ENCODE results near the gene TMEM37. TPM values are rescaled to one million over a fixed set of nuclear protein-coding genes. Genes with fewer than 3 reads are reported as not detected.

TMEM37 gene
- total RNA-seq, 1 donor from 2014 or later = 1.5 TPM

DNA sequence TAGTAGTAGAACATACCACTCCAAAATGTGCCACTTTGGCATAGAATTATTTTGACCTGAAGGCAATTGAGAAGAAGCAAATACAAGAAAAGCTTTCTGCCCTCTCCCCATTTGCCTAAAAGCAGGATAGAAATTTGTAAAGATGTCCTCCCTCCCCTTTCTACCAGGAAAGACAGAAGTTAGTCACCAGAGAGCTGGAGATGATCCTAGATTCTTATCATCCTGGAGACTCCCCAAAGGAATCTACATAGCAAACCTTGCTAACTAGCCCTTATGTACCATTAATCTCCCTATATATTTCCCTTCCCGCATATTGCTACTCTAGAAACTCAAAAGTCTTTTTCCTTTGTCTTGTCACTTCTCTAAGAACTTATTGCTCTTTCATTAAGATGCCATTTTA, 12.6 kb upstream of the TMEM37 start:
- no peak for DNase-seq

DNA sequence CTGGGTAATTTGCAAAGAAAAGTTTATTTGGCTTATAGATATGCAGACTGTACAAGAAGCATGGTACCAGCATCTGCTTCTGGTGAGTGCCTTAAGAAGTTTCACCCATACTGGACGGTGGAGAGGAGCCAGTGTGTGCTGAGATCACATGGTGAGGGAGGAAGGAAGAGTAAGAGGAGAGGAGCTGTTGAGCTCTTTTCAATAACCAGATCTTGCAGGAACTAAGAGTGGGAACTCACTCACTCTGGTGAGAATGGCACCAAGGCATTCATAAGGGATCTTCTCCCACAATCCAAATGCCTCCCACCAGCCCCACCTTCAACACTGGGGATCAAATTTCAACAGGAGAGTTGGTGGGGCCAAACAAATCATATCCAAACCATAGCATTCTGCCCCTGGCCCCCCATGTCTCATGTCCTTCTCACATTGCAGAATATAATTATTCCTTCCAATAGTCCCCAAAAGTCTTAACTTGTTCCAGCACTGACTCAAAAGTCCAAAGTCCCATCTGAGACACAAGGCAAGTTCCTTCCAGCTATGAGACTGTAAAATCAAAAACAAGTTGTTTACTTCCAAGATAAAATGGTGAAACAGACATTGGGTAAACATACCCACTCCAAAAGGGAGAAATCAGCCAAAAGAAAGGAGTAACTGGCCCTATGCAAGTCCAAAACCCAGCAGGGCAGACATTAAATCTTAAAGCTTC, 11.7 kb upstream of the TMEM37 start:
- DNase-seq = no peak

DNA sequence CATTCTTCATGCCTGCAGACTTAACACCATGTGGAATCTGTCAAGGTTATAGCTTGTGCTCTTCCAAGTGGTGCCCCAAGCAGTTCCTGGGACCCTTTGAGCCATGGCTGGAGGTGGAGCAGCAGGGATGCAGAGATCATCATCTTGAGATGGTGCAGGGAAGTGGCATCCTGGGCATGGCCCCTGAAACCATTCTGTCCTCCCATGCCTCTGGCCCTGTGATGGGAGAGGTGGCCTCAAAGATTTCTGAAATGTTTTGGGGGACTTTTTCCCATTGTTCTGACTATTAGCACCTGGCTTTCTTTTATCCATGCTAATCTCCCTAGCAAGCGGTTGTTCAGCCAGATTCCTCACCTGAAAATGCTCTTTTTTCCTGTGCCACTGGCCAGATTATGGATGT, 10.3 kb upstream of the TMEM37 start:
- no peak for DNase-seq

DNA sequence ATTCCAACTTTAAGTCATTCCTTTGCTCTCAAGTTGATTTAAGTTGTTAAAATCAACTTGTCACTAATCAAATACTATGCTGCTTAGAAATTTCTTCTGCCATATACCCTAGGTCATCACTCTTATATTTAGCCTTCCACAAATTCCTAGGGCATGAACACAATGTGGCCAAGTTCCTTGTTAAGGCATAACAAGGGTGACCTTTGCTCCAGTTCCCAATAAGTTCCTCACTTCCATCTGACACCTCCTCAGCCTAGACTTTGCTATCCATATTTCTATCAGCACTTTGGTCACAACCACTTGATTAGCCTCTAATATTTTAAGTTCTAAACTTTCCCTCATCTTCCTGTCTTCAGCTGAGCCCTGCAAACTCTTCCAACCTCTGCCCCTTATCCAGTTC, 9.9 kb upstream of the TMEM37 start:
- DNase-seq = no peak

DNA sequence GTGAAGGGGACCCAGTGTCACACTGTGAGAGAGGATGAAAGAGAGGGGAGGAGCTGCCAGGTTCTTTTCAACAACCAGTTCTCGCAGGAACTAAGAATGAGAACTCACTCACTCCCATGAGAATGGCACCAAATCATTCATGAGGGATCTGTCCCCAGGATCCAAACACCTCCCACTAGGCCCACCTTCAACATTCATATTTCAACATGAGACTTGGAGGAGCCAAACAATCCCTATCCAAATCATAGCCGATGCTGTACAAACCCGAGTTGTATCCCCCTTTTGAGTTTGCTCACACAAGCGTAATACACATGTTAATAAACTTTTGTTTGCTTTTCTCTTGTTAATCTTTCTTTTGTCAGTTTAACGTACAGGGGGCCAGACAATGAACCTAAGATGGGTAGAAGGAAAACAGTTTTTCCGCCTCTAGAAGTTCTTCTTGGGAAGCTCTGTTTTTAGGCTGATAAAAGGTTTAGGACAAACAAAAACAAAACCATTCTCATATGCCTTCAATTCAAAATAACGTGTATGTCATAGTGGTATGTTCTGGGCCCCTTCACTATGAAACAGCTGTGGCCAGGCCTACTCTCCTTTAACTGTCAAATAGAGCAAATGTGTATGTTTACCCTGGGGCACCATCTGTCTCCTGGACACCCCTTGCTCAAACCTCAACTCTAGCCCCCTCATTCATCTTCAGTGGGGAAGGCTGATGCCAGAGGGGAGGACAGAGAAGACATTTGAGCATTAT, 9.1 kb upstream of the TMEM37 start:
- no peak for DNase-seq

DNA sequence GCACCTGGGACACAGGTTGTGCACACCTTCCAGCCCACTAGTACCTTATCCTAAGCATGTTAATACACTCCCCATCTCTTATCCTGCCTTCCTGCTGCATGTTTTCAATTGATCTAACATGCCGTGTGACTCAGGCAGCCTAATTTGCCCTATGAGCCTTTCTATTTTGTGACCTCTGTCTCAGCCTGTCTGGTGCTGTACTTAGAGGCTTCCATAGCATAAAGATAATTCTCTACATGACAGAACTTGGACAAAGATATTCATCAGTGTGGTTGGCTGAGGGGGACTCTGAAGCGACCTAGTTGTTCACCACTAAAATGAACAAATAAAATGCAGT, 8.6 kb upstream of the TMEM37 start:
- DNase-seq = no peak

DNA sequence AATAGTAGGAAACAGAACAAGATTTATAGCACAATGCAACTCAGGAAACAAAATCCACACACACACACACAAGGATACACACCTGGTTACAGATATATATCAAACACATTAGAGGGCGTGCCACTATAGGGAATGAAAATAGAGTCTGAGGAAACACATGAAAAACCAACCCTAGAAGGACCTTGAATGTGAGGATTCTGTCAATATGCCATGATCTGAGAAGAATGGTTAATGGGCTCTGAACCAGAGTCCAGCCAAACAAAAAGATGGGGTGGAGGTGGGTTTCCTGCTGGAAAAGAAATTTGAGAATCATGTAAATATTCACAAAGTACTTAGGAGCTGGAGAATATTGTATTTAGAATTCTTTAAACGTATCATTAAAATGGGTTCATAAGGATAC, 7.8 kb upstream of the TMEM37 start:
- no peak for DNase-seq

DNA sequence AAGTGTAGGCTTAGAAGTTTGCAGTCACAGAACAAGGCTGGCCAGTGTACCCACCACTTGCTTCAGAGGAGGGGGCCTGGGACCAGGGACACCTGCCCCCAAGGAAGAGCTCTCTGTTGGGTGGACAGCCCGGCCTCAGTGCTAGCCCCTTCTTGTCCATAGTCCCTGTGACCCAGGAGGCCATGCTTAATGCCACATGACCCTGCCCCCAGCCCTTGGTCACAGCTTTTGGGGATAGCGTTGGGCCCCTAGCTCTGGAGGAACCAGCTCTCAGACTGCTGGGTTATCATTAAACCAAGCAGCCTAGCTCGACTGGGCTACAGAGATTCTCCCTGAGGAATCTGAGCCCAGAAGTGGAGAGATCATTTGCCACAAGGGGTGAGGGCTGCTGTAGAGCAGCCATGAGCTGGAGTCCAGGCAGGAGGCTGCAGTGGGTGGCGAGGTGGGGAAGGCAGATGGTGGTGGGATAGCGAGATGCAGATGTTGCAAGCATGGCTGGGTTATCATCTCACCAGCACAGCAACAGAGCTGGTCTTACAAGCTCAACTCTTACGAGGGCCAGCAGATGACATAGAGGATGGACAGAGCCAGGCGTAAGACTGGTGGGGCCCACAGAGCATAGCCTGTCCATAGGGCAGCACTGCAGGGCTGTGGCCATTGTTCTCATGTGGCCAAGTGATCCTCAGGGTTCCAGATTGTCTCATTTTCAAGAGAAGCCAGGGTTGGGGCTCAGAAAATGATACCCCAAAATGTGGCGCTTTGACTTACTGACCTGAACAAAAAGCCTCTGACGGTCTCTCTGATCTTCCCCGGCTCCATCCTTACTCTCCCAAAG, 7.2 kb upstream of the TMEM37 start:
- DNase-seq = no peak

DNA sequence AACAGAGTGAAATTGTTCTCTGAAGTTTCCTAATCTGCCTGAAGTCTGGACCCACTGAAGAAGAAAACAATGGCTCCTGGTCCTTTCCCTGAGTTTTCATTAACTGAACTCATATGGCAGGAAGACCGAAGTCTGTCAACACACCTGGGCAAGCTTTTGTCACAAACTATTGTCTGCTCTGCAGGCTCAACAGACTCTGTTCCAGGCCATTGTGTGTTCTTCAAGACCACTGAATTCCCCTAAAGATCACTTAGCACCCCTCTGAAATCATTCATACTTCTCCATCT, 6.6 kb upstream of the TMEM37 start:
- no peak for DNase-seq

DNA sequence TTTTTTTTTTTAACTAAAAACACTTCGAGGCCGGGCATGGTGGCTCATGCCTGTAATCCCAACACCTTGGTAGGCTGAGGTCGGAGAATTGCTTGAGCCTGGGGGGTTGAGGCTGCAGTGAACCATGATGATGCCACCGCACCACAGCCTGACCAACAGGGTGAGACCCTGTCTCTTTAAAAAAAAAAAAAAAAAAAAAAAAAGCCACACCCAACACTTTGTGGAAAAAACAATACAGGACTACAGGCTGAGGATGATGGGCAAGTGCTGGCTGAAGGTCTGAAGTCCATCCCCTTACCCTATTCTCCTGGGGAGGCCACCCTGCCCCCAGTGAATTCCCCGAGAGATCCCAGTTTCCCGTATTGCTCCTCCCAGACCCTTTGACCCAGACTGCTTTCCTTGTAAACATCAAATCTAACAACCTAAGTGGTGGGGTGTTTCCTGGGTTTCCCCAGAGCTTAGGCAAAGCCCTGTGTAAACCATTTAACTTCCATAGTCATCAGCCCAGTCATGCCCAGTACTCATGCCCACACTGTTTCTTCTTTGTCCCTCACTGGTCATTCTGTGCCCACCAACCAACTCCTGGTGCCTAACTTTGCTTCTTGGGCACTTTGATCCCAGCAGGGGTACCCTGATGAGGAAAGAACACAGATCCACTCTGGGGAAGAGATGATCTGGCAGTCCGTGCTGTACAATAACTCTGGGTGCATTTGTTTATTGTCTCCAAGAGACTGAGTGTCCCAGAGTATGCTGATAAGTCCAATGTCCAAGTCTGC, 5.8 kb upstream of the TMEM37 start:
- no peak for DNase-seq

DNA sequence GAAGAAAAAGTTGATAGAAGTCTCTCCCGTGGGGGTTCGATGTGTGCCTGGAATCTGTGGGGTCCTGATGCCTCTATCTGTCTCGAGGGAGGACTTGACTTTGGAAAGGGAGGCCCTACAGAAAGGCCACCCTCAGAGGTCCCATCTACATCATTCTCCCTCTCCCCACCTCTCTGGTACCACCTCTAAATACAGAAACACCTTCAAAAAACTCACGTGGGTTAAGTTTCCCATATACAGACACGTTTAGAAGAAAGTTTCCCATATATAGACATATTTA, 5.3 kb upstream of the TMEM37 start:
- DNase-seq = no peak

DNA sequence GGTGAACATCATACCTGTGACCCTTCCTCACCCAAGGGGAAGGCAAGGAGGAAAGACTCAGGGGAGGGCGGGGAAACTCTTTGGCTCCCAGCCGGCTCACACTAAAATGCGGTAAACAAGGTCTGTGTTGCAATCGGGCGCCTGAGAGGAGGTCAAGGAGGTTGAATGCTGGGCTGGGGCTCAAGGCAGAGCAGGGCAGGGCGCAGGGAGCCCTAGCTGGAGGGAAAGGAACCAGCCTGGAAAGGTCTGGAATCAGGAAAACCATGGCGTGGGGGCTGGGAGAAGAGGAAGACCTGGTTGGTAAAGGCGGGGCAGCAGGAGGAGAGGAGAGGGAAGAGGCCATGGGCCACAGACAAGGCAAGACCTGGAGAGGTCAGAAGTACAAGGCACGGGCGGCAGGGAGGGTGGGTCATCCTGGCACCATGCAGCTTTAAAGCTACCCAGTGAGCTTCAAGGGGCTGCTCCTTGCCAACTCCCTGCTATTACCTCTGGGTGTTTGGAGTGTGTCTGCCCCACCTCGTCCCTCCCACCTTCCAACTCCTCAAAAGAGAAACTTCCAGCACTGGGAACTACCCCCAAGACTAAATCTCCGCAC, 4.8 kb upstream of the TMEM37 start:
- DNase-seq = no peak

DNA sequence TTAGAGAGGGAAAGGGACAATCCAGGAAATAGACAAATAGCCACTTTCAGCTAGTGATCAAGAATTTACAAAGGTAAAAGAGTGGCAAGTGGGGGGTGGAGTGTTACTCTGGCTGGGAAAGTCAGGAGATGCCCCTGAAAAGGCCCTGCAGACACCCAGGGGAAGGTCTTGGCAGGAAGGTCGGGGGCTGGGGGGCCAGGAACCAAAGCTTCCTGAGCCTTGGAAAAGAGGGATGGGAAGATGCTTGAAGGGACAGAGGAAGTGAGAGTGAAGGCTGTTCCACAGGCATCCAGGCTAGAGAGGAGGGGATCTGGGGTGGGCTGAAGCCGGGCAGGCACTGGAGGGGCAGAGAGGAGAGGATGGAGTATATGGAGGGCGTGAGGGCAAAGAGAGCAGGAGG, 3.9 kb upstream of the TMEM37 start:
- no peak for DNase-seq

DNA sequence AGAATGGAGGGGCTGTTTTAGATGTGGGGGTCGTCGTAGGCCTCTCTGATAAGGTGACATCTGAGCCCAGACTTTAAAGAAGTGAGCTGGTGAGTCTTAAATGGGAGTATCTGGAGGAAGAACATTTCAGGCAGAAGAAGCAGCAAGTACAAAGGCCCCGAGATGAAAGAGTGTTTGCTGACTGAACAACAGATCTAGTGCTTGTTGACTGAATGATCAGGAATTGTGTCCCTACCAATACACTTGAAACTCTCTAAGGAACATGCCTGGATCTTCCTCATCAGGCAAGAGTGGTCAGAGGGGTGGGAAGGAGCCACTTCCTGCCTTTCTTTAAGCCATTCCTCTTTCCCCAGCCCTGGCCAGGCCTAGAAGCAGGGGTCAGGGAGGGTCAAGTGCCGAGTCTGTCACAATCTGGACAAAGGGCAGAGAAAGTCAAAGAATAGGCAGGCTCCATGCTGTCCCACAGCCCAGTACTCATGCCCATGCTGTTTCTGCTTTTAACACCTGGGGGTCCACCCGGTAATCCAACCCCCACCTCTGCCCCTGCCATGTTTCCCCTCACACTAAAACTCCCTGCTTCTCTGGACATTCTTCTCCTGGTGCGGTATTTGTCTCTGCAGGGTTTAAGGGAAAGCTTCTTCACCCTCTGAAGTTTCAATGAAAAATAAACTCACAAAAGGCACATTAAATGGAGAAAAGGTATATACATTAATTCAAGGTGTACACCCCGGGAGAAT, 3.0 kb upstream of the TMEM37 start:
- DNase-seq = no peak

DNA sequence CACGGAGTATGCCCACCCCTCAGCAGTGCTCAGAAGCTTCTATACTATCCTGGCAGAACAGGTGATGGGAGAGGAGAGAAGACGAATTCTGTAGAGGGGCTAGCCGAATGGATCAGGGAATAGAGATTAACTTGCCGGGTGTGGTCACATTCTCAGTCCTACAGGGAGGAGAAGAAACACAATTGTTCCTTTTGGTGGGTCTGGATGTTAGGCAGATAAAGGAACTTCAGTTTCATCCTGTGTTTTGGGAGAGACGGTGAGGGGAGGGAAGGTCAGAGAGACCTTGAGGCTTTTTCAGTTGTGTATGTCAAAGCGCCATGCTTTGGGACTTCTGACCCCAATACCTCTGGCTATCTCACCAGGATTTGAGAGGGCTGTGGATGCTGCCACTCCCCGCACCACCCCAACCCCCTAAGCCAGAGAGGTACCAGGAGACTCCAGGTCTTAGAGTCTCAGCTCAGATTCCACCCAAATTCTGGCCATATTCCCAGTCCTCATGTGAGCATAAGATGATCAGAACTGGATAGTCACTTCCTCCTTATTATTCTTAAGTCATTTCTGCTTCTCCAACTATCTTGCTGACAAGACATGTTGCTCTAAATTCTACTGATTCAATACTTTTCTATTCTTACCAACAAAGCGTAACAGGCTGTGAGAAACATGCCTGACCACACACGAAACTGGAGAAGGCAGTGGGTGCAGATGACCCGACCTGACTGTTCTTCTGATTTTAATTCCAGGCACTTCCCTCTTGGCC, 2.3 kb upstream of the TMEM37 start:
- no peak for DNase-seq

DNA sequence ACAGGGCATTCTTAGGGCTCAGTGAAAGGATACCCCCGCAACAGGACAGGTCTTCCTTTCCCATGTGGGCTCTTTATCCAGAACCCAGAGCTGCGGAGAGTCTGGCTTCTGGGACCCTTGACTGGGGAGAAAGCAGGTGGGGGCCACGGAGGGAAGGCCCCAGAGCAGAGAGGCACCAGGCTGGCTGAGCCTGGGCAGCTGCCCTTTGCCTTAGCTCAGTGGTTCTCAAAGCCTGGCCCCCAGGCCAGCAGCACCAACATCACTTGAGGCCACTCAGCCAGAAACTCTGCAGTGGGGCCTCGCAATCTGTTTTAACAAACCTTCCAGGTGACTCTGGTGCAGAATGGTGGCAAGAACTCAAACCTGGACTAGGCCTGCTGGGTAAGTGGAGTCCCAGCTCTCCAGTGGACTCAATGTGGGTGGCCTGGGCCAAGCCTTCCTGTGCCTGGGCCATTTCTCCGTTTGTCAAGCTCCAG, 1.6 kb upstream of the TMEM37 start:
- no peak for DNase-seq

DNA sequence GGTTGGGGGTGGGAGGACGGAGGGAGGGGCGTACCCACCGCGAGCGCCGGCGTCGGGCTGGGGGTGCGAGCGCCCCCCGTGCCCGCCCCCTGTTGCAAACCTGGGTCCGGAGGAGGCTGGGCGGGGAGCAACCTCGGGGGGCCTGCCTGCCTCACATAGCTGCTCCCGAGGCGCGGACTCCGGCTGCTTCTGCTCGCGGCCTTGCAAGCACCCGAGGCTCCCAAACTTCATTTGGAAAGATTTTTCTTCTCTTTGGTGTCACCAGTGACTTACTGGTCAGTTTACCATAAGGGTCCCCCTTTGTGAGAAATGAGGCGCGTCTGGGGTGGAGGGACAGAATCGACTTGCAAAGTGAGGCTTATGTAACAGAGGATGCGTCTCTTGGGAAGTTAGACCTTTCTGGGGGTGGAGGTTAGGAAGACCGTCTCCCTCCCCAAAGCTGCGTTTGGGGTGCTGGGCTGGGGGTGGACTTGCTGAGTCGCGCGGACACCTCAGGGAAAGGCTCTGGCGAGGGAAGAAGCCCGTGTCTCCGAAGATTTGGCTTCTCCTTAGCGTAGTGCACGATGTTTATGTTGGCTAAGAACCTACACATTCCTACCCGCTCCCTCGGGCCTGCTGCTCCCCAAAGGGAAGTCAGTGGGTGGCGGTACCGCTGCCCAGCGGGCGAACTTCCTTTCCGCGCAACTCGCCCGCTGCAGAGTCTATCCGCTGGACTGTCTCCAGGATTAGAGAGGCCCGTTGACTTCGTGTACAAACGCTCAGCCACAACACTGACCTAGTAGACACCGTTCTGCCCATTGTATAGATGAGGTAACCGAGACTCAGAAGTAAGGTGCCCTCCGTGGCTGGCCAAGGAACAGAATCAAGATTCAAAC, 559 bp downstream of the TMEM37 start:
- no peak for DNase-seq

DNA sequence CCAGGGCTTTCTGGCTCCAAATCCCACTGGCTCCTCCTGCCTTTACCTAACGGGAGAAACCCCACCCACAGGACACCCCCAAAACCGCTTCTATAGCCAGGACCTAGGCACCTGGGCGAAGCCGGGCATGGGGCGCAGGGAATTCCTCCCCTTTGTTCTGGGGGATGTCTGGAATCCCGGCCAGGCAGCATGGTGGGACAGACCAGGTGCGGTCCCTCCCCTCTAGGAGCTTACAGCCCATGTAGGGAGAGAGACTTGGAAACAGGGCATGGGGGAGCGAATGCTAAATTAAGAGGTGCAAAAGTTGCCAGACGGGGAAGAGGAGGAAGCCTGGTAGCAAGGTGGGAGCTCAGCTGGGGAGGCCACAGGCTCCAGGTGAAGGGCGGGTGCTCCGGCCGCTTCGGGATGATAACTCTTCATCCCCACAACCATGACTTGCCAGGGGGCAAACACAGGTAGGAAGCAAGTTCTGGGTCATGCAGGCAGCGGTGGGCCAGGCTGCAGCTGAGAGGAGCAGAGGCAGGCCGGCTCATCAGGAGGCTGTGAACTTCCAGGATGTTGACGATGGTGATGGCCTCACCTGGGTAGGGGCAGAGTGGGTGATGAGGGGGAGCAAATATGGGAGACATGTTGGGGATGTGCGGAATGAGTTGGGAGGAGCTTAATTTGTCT, 1.3 kb downstream of the TMEM37 start:
- no peak for DNase-seq

DNA sequence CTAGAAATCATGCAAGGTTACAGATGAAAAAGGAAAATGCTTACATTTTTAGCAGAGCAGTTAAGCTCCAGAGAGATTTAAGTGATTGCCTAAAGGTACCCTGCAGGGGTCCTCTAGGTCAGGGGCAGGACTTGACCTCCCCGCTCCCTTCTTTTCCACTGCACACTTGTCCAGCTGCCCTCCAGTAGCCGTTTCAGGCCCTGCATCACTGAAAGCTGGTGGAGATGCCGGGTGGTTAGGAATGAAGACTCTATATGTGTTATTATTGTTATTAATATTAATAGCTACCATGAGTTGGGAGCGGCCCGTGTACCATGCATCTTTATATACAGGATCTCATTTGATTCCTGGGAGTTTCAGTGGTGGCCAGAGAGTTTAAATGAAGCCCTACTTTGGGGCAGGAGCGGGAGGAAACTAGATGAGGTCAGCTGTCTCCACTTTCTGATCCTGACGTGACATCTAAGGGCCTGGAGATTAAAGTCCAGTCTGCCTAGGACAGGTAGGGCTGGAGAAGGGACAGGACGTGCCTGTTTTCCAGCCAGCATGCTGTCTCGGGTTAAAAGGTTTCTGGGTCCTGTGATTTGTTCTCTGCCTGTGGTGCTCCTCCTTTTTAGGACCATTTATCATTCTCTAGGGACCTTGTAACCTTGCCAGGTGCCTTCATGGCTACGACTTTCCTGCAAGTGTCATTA, 2.1 kb downstream of the TMEM37 start:
- no peak for DNase-seq
